ENCODE results near the gene CPXM1.
"Not testable (repeated sequence)": the region's sequence is repeated elsewhere in the genome, so short reads cannot be mapped to it uniquely, and the experiment has no call there.

Gene CPXM1

GRCh38 chr20:2820896-2821869 lies 20.8 kb upstream of the CPXM1 start:
- DNase-seq: no peak

- DNase-seq: no peak
Measured at GRCh38 chr20:2820084-2820895, 19.9 kb upstream of the CPXM1 start.

GRCh38 chr20:2817891-2818595 lies 17.6 kb upstream of the CPXM1 start:
- no peak for DNase-seq

GRCh38 chr20:2817341-2817726 lies 16.9 kb upstream of the CPXM1 start:
- DNase-seq: no peak

- DNase-seq: no peak
Measured at GRCh38 chr20:2816583-2817340, 16.3 kb upstream of the CPXM1 start.

- DNase-seq: no peak
Measured at GRCh38 chr20:2816030-2816582, 15.7 kb upstream of the CPXM1 start, which contains the start of gene TMEM239. TMEM239 (plus strand) TSS chr20:2816364; CDS start chr20:2816555, 191 bp downstream.

- no peak for DNase-seq
Measured at GRCh38 chr20:2815242-2815900, 14.9 kb upstream of the CPXM1 start.

GRCh38 chr20:2814587-2815051 lies 14.2 kb upstream of the CPXM1 start, which contains the start of gene C20orf141:
C20orf141 (plus strand) TSS chr20:2814987; CDS start chr20:2815185, 198 bp downstream.
- DNase-seq: no peak

GRCh38 chr20:2814076-2814475 lies 13.6 kb upstream of the CPXM1 start:
- DNase-seq: no peak

- DNase-seq: no peak
Measured at GRCh38 chr20:2812189-2812588, 11.8 kb upstream of the CPXM1 start.

GRCh38 chr20:2809690-2810089 lies 9.3 kb upstream of the CPXM1 start:
- DNase-seq: no peak

GRCh38 chr20:2807929-2808328 lies 7.5 kb upstream of the CPXM1 start:
- not testable (repeated sequence) for DNase-seq

GRCh38 chr20:2807019-2807418 lies 6.6 kb upstream of the CPXM1 start:
- no peak for DNase-seq

- DNase-seq: no peak
Measured at GRCh38 chr20:2806351-2806701, 5.9 kb upstream of the CPXM1 start.

GRCh38 chr20:2805689-2806350 lies 5.4 kb upstream of the CPXM1 start:
- no peak for DNase-seq

- no peak for DNase-seq
Measured at GRCh38 chr20:2804852-2805688, 4.6 kb upstream of the CPXM1 start.

GRCh38 chr20:2804041-2804828 lies 3.8 kb upstream of the CPXM1 start:
- no peak for DNase-seq

GRCh38 chr20:2801286-2801728 lies 880 bp upstream of the CPXM1 start:
- no peak for DNase-seq
